ENCODE results near the gene HEXA.
A peak's percentile ranks its signal among the peaks of the same experiment; 100 is the strongest.
"Not testable (repeated sequence)": the region's sequence is repeated elsewhere in the genome, so short reads cannot be mapped to it uniquely, and the experiment has no call there.

The HEXA gene

GRCh38 chr15:72375846-72376581 lies at the start of gene HEXA:
Gene HEXA (minus strand): TSS chr15:72376014. CDS start chr15:72375972, 42 bp downstream.
- TF ChIP-seq CTCF (IDR thresholded peaks at IDR 0.05; ENCODE audit: low read depth, low read length, missing control alignments), result no peak
- peak; percentile 59 for DNase-seq (ENCODE audit: extremely low read depth, low read depth)
- H3K4me3 ChIP-seq (replicated peaks; ENCODE audit: low read depth, low read length), result peak within 1 kb of the TSS; percentile 96

- peak; percentile 53 for DNase-seq (ENCODE audit: extremely low read depth, low read depth)
- no peak for TF ChIP-seq CTCF (IDR thresholded peaks at IDR 0.05; ENCODE audit: low read depth, low read length, missing control alignments)
- no peak overlapping the region for H3K4me3 ChIP-seq (replicated peaks; ENCODE audit: low read depth, low read length)
Observed at GRCh38 chr15:72423256-72423655, 47.4 kb upstream of the HEXA start.

- TF ChIP-seq CTCF (IDR thresholded peaks at IDR 0.05; ENCODE audit: low read depth, low read length, missing control alignments), result no peak
- H3K4me3 ChIP-seq (replicated peaks; ENCODE audit: low read depth, low read length), result no peak overlapping the region
- DNase-seq (ENCODE audit: extremely low read depth, low read depth), result no peak
Observed at GRCh38 chr15:72421484-72421883, 45.7 kb upstream of the HEXA start.

- no peak overlapping the region for H3K4me3 ChIP-seq (replicated peaks; ENCODE audit: low read depth, low read length)
- no peak for DNase-seq (ENCODE audit: extremely low read depth, low read depth)
- TF ChIP-seq CTCF (IDR thresholded peaks at IDR 0.05; ENCODE audit: low read depth, low read length, missing control alignments), result no peak
Observed at GRCh38 chr15:72420576-72420975, 44.8 kb upstream of the HEXA start.

- not testable (repeated sequence) for DNase-seq (ENCODE audit: extremely low read depth, low read depth)
Observed at GRCh38 chr15:72419768-72420167, 44.0 kb upstream of the HEXA start.

GRCh38 chr15:72415304-72415703 lies 39.5 kb upstream of the HEXA start:
- H3K4me3 ChIP-seq (replicated peaks; ENCODE audit: low read depth, low read length), result no peak overlapping the region
- no peak for TF ChIP-seq CTCF (IDR thresholded peaks at IDR 0.05; ENCODE audit: low read depth, low read length, missing control alignments)

More at GRCh38 chr15:72419768-72420167, 44.0 kb upstream of the HEXA start:
- H3K4me3 ChIP-seq (replicated peaks; ENCODE audit: low read depth, low read length), result not testable (repeated sequence)

GRCh38 chr15:72413337-72413736 lies 37.5 kb upstream of the HEXA start:
- H3K4me3 ChIP-seq (replicated peaks; ENCODE audit: low read depth, low read length); DNase-seq (ENCODE audit: extremely low read depth, low read depth): not testable (repeated sequence)

More at GRCh38 chr15:72415304-72415703, 39.5 kb upstream of the HEXA start:
- no peak for DNase-seq (ENCODE audit: extremely low read depth, low read depth)

GRCh38 chr15:72411544-72411943 lies 35.7 kb upstream of the HEXA start:
- no peak overlapping the region for H3K4me3 ChIP-seq (replicated peaks; ENCODE audit: low read depth, low read length)
- TF ChIP-seq CTCF (IDR thresholded peaks at IDR 0.05; ENCODE audit: low read depth, low read length, missing control alignments), result no peak

More at GRCh38 chr15:72411544-72411943, 35.7 kb upstream of the HEXA start:
- no peak for DNase-seq (ENCODE audit: extremely low read depth, low read depth)

Measured in HFF-Myc (cell line).